ENCODE data around the gene PRR14.

- TF ChIP-seq, protein P1, sequence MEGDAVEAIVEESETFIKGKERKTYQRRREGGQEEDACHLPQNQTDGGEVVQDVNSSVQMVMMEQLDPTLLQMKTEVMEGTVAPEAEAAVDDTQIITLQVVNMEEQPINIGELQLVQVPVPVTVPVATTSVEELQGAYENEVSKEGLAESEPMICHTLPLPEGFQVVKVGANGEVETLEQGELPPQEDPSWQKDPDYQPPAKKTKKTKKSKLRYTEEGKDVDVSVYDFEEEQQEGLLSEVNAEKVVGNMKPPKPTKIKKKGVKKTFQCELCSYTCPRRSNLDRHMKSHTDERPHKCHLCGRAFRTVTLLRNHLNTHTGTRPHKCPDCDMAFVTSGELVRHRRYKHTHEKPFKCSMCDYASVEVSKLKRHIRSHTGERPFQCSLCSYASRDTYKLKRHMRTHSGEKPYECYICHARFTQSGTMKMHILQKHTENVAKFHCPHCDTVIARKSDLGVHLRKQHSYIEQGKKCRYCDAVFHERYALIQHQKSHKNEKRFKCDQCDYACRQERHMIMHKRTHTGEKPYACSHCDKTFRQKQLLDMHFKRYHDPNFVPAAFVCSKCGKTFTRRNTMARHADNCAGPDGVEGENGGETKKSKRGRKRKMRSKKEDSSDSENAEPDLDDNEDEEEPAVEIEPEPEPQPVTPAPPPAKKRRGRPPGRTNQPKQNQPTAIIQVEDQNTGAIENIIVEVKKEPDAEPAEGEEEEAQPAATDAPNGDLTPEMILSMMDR (IDR thresholded peaks at IDR 0.05), result no peak
- no peak for TF ChIP-seq POLR2A (IDR thresholded peaks at IDR 0.05)
Observed at GRCh38 chr16:30603945-30604315, 46.8 kb upstream of the PRR14 start.

All from adrenal gland (tissue), 5 donors.